Caco-2 (cell line): ENCODE results near the gene NEURL4. TPM values are rescaled to one million over a fixed set of nuclear protein-coding genes. Genes with fewer than 3 reads are reported as not detected.
"Not testable (repeated sequence)": the region's sequence is repeated elsewhere in the genome, so short reads cannot be mapped to it uniquely, and the experiment has no call there.

ENCODE experiments used
- BruUV-seq: library from RNA; stranded (reverse); fragments of 400-500 nt; replicated peaks from 2 replicates; lab custom pipeline; 2021; lab: Mats Ljungman, UMichigan
- CTCF ChIA-PET: fragments of 300-600 bp; sonication (Branson Sonifier 250); formaldehyde crosslinking; loops from one replicate; lab custom pipeline; 2022; ENCODE audit warnings: antibody characterized with exemption; lab: Charles Lee
- POLR2A ChIA-PET: fragments of 300-600 bp; sonication (Branson Sonifier 250); formaldehyde crosslinking; loops from one replicate; lab custom pipeline; 2022; ENCODE audit warnings: antibody characterized with exemption; lab: Charles Lee
- DNase-seq, 2 experiments: peaks; one replicate each; pipeline versions ENCODE4 v3.0.0 to v3.0.0-alpha.2; 2020 to 2022
- H3K27me3 ChIP-seq: replicated peaks from 2 replicates; pipeline ENCODE4 v1.6.0; 2011; ENCODE audit warnings: low read length; ENCODE audit not compliant: control insufficient read depth, insufficient read depth
- H3K36me3 ChIP-seq: 2 replicates; pipeline ENCODE4 v1.5.1; 2011; ENCODE audit warnings: low read length; ENCODE audit not compliant: control insufficient read depth, insufficient read depth
- H3K4me1 ChIP-seq: fragments of 250-450 bp; sonication (Bioruptor Pico); 2 replicates; pipeline ENCODE4 v1.5.1; 2020; ENCODE audit warnings: mild to moderate bottlenecking
- H3K4me3 ChIP-seq: 2 replicates; pipeline ENCODE4 v1.5.1; 2011; ENCODE audit warnings: low read depth, mild to moderate bottlenecking, control low read depth, low read length
- H3K9me3 ChIP-seq: fragments of 250-450 bp; sonication (Bioruptor Pico); 2 replicates; pipeline ENCODE4 v1.5.1; 2020; ENCODE audit warnings: mild to moderate bottlenecking, moderate library complexity
- H3K27ac Mint-ChIP-seq: one replicate; pipeline ENCODE4 v1.8.0; 2022; ENCODE audit warnings: mixed read lengths; ENCODE audit not compliant: unreplicated experiment
- H3K27me3 Mint-ChIP-seq: one replicate; pipeline ENCODE4 v1.8.0; 2022; ENCODE audit warnings: mixed read lengths; ENCODE audit not compliant: insufficient read depth, unreplicated experiment
- H3K36me3 Mint-ChIP-seq: one replicate; pipeline ENCODE4 v1.8.0; 2022; ENCODE audit warnings: mild to moderate bottlenecking, mixed read lengths; ENCODE audit not compliant: insufficient read depth, unreplicated experiment
- H3K4me1 Mint-ChIP-seq: one replicate; pipeline ENCODE4 v1.8.0; 2022; ENCODE audit warnings: low read depth, mixed read lengths; ENCODE audit not compliant: unreplicated experiment
- H3K4me3 Mint-ChIP-seq: one replicate; pipeline ENCODE4 v1.8.0; 2022; ENCODE audit warnings: mild to moderate bottlenecking, moderate library complexity, mixed read lengths; ENCODE audit not compliant: unreplicated experiment
- H3K9me3 Mint-ChIP-seq: one replicate; pipeline ENCODE4 v1.8.0; 2022; ENCODE audit warnings: mixed read lengths; ENCODE audit not compliant: unreplicated experiment
- intact Hi-C: fragments of 100-400 bp; cut with micrococcal nuclease; formaldehyde crosslinking; loops from one replicate; pipeline ENCODE4 v1.10.0; 2022; ENCODE audit not compliant: unreplicated experiment
- total RNA-seq: library from RNA; stranded (reverse); gene quantifications from 2 replicates; pipeline ENCODE4 v1.2.3, GENCODE V29; 2022
- TF ChIP-seq, protein P1 (sequence below), 2 experiments: fragments of 200-600 bp in 1 of 2; IDR thresholded peaks; 1 replicate in 1 of 2; 2 replicates in 1 of 2; pipeline versions ENCODE4 v1.5.1 to v1.8.0; 2011 to 2022; ENCODE audit warnings: antibody characterized with exemption in 1 of 2, control low read depth in 1 of 2, inconsistent platforms in 1 of 2, low read depth in 1 of 2, low read length in 1 of 2, mild to moderate bottlenecking in 1 of 2, moderate library complexity in 1 of 2; ENCODE audit not compliant: insufficient read depth in 1 of 2, severe bottlenecking in 1 of 2, unreplicated experiment in 1 of 2

NEURL4 gene
- total RNA-seq, 1 experiment from 2014 or later = 31.1 TPM

DNA sequence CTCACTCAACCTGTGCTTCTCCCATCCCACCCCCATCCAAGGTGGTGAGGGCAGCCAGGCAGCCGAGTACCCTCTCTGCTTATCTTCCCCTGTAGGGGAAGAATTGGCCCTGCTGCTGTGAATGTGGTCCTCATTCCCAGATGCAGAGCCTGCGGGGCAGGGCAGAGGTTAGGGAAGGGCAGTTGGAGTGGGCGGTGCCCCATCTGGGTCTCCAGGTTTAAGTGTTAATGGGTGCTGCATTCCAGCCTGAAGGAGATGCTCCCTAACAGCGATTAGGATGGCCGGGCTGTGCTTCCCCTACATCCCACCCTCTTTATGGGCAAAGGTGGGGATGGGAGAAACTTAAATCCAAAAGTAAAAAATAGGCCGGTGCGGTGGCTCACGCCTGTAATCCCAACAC, 37.9 kb upstream of the NEURL4 start:
- ChIA-PET CTCF (no interaction called here), POLR2A (no interaction called here)
- no peak for DNase-seq
- Histone ChIP-seq H3K9me3 (no peaks in the 10 kb centered on the region), H3K4me1 (no peaks in the 10 kb centered on the region), H3K27me3 (no peaks in the 10 kb centered on the region), H3K4me3 (no peak overlapping the region), H3K36me3 (no peaks in the 10 kb centered on the region)
- Mint-ChIP-seq H3K4me3 (no peak overlapping the region), H3K9me3 (no peaks in the 10 kb centered on the region), H3K27me3 (no peaks in the 10 kb centered on the region), H3K4me1 (no peaks in the 10 kb centered on the region), H3K27ac (no peak overlapping the region), H3K36me3 (no peaks in the 10 kb centered on the region)
- intact Hi-C loops = no loop called here
- no TSS peak for BruUV-seq
- TF ChIP-seq, protein P1, sequence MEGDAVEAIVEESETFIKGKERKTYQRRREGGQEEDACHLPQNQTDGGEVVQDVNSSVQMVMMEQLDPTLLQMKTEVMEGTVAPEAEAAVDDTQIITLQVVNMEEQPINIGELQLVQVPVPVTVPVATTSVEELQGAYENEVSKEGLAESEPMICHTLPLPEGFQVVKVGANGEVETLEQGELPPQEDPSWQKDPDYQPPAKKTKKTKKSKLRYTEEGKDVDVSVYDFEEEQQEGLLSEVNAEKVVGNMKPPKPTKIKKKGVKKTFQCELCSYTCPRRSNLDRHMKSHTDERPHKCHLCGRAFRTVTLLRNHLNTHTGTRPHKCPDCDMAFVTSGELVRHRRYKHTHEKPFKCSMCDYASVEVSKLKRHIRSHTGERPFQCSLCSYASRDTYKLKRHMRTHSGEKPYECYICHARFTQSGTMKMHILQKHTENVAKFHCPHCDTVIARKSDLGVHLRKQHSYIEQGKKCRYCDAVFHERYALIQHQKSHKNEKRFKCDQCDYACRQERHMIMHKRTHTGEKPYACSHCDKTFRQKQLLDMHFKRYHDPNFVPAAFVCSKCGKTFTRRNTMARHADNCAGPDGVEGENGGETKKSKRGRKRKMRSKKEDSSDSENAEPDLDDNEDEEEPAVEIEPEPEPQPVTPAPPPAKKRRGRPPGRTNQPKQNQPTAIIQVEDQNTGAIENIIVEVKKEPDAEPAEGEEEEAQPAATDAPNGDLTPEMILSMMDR (IDR thresholded peaks at IDR 0.05; ENCODE audit: insufficient read depth in 1 of 2, low read depth in 1 of 2, low read length in 1 of 2, severe bottlenecking in 1 of 2, unreplicated experiment in 1 of 2) = no peak

DNA sequence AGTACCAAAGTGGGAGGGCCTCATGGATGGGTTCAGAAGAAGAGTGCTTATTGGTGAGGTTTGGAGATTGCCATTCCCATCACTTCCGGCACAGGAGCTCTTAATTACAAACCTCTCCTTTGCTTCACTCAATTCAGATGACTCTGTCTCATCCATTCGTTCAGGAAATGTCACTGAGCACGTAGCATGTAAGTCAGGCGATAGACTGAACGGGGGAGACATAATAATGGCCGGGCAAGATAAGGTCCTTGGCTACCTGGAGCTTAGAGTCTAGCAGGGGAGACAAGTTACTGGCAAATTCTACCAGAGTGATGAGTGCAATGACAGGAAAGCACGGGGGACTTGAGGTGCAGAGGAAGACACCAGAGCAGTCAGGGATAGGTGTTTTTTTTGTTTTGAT, 36.8 kb upstream of the NEURL4 start:
- H3K36me3 ChIP-seq, CTCF ChIA-PET, H3K27me3 ChIP-seq, H3K9me3 ChIP-seq, H3K4me3 Mint-ChIP-seq, H3K27me3 Mint-ChIP-seq, H3K4me3 ChIP-seq, POLR2A ChIA-PET, BruUV-seq, H3K36me3 Mint-ChIP-seq, DNase-seq, intact Hi-C loops, H3K27ac Mint-ChIP-seq, H3K4me1 ChIP-seq, H3K4me1 Mint-ChIP-seq, H3K9me3 Mint-ChIP-seq: not testable (repeated sequence)

GRCh38 chr17:7363311-7363710, 34.2 kb upstream of the NEURL4 start:
- no TSS peak for BruUV-seq
- no peaks in the 10 kb centered on the region for H3K4me1 ChIP-seq
- Mint-ChIP-seq H3K4me1 (no peaks in the 10 kb centered on the region), H3K27ac (no peak overlapping the region), H3K4me3 (no peak overlapping the region), H3K9me3 (no peaks in the 10 kb centered on the region), H3K27me3 (no peaks in the 10 kb centered on the region), H3K36me3 (no peaks in the 10 kb centered on the region)
- H3K27me3 ChIP-seq = no peaks in the 10 kb centered on the region
- H3K4me3 ChIP-seq = no peak overlapping the region
- ChIA-PET CTCF (no interaction called here), POLR2A (no interaction called here)
- no peaks in the 10 kb centered on the region for H3K36me3 ChIP-seq
- TF ChIP-seq, protein P1 (IDR thresholded peaks at IDR 0.05; ENCODE audit: insufficient read depth in 1 of 2, low read depth in 1 of 2, low read length in 1 of 2, severe bottlenecking in 1 of 2, unreplicated experiment in 1 of 2) = no peak
- intact Hi-C loops = no loop called here
- no peaks in the 10 kb centered on the region for H3K9me3 ChIP-seq
- DNase-seq = no peak

DNA sequence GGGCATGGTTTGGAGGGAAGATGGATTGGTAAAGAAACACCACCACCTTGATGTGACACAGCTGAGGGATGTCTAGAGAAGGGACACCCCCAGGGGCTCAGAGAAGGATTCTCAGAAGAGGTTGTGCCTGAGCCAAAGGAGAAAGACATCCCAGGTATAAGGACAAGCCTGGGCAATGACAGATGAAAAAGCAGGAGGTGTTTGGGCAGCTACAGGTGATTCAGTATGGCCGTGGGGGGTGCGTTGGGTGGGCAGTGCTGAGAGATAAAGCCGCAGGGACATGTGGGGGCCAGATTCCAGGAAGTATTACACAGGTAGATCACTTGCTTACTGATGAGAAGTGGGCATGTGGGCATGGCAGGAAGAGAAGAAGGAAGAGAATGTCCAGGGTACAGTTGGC, 32.8 kb upstream of the NEURL4 start:
- TF ChIP-seq, protein P1 (IDR thresholded peaks at IDR 0.05; ENCODE audit: insufficient read depth in 1 of 2, low read depth in 1 of 2, low read length in 1 of 2, severe bottlenecking in 1 of 2, unreplicated experiment in 1 of 2) = no peak
- POLR2A ChIA-PET = no interaction called here
- Histone ChIP-seq H3K4me3 (no peak overlapping the region), H3K27me3 (no peaks in the 10 kb centered on the region), H3K36me3 (no peaks in the 10 kb centered on the region), H3K4me1 (no peaks in the 10 kb centered on the region), H3K9me3 (no peaks in the 10 kb centered on the region)
- no peaks in the 10 kb centered on the region for H3K36me3 Mint-ChIP-seq
- CTCF ChIA-PET = no interaction called here
- no peaks in the 10 kb centered on the region for H3K27me3 Mint-ChIP-seq
- no peak overlapping the region for H3K27ac Mint-ChIP-seq
- H3K9me3 Mint-ChIP-seq = no peaks in the 10 kb centered on the region
- intact Hi-C loops = no loop called here
- H3K4me1 Mint-ChIP-seq = no peaks in the 10 kb centered on the region
- no peak for DNase-seq
- H3K4me3 Mint-ChIP-seq = no peak overlapping the region
- no TSS peak for BruUV-seq
